HG02970 (cell line): ENCODE data around the gene CD38.
"Not testable (repeated sequence)": the region's sequence is repeated elsewhere in the genome, so short reads cannot be mapped to it uniquely, and the experiment has no call there.

Experiments
- ATAC-seq: cut with Tn5 transposase; IDR thresholded peaks from one replicate; pipeline ENCODE4 v1.9.1; 2021; ENCODE audit warnings: mild to moderate bottlenecking, moderate library complexity, moderate number of reproducible peaks; ENCODE audit not compliant: unreplicated experiment, low FRiP score

Gene CD38

GRCh38 chr4:15861198-15861597 is 83.1 kb downstream of the CD38 start:
- not testable (repeated sequence) for ATAC-seq

- ATAC-seq, result no peak
Observed at GRCh38 chr4:15864651-15865566, 86.8 kb downstream of the CD38 start.

- no peak for ATAC-seq
Observed at GRCh38 chr4:15868111-15868510, 90.0 kb downstream of the CD38 start.

GRCh38 chr4:15868826-15869413 is 90.8 kb downstream of the CD38 start:
- ATAC-seq, result no peak

- no peak for ATAC-seq
Observed at GRCh38 chr4:15870079-15870478, 92.0 kb downstream of the CD38 start.

- no peak for ATAC-seq
Observed at GRCh38 chr4:15870921-15871664, 93.0 kb downstream of the CD38 start.

- ATAC-seq, result no peak
Observed at GRCh38 chr4:15873117-15873516, 95.0 kb downstream of the CD38 start.

GRCh38 chr4:15874671-15875070 is 96.5 kb downstream of the CD38 start:
- no peak for ATAC-seq

- ATAC-seq, result no peak
Observed at GRCh38 chr4:15875663-15876460, 97.7 kb downstream of the CD38 start.

- ATAC-seq, result no peak
Observed at GRCh38 chr4:15878011-15878410, 99.9 kb downstream of the CD38 start.

GRCh38 chr4:15881820-15882219 is 103.7 kb downstream of the CD38 start:
- ATAC-seq, result no peak

GRCh38 chr4:15882675-15883086 is 104.6 kb downstream of the CD38 start:
- peak; percentile 93 for ATAC-seq

- ATAC-seq, result no peak
Observed at GRCh38 chr4:15883610-15884243, 105.6 kb downstream of the CD38 start.

- ATAC-seq, result no peak
Observed at GRCh38 chr4:15884666-15885065, 106.5 kb downstream of the CD38 start.

- no peak for ATAC-seq
Observed at GRCh38 chr4:15885422-15885821, 107.3 kb downstream of the CD38 start.

GRCh38 chr4:15888515-15888914 is 110.4 kb downstream of the CD38 start:
- ATAC-seq, result no peak

- ATAC-seq, result no peak
Observed at GRCh38 chr4:15890246-15890829, 112.2 kb downstream of the CD38 start.

GRCh38 chr4:15891312-15891711 is 113.2 kb downstream of the CD38 start:
- ATAC-seq, result no peak

GRCh38 chr4:15893962-15894361 is 115.8 kb downstream of the CD38 start:
- no peak for ATAC-seq

- no peak for ATAC-seq
Observed at GRCh38 chr4:15894393-15894792, 116.3 kb downstream of the CD38 start.
